GM19239 (cell line): ENCODE results near the gene NFATC2.

Experiments used
- DNase-seq: peaks from one replicate; pipeline ENCODE4 v3.0.0; 2011; ENCODE audit warnings: low spot score; ENCODE audit not compliant: insufficient read length
- FAIRE-seq: peaks from 2 replicates; lab custom pipeline; 2011; peaks lifted over from hg19 to GRCh38; lab: Jason Lieb, UNC

Gene NFATC2

GRCh38 chr20:51444467-51444866 is 98.1 kb downstream of the NFATC2 start:
- FAIRE-seq (no peak), DNase-seq (no peak)

DNA sequence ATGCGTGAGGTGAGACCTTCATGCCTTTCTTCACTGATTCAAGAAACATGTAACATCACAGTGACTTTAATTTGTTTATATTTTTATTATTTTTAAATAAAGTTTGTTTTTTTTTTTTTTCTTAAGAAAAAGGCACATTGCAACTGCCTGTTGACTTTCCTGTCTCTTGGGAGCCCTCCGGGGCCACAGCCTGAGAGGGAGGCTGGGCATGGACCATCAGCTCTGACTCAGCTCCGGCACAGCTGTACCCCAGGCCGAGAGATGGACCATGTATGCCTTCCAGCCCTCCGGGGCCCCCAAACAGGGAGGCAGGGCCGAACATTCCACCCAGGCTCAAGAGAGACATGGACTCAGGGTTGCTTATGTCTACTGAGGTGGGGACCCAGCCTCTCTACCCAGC is 99.9 kb downstream of the NFATC2 start:
- no peak for FAIRE-seq
- DNase-seq: no peak

DNA sequence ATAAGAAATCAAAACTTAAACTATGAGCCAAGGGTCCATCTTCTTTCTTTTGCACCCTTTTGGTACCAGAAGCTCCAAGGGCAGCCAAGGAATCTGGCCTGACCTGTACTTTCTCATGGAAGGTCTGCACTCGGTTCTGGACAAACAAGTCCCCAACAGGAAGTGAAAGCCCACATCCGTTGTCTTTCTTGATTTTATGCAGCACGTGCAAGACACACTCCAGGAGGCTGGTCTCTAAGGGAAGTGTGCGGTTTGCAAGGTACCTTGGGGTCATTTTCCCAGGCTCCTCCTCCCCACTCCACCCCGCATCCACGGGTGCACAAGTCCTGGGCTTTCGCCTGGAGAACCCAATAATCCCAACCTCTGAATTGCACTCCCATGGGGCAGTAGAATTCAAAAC is 101.9 kb downstream of the NFATC2 start:
- peak; percentile 64 for DNase-seq
- FAIRE-seq: peak; percentile 66

DNA sequence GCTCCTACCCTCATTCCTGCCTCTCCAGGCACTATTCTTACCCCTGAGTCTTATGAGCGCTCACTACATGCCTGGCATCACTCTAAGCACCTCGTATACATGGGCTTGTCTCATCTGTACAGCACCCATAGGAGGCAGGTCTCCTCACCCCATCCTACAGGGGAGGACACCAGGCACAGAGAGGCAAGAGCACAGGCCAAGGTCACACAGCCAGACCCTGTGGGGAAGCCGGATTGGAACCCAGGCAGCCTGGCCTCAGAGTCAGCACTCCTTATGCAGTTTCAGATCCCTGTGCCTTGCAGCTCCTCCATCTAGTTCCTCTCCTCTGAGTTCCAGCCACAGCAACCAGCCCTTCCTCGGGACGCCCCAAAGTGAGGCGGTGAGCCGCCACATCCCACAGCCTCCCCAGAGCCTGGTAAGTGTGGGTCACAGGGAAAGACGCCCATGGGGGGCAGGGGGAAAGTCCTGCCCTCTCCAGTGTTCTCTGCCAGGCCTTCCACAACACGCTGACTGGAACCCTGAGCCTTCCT is 103.3 kb downstream of the NFATC2 start:
- FAIRE-seq: no peak
- no peak for DNase-seq

DNA sequence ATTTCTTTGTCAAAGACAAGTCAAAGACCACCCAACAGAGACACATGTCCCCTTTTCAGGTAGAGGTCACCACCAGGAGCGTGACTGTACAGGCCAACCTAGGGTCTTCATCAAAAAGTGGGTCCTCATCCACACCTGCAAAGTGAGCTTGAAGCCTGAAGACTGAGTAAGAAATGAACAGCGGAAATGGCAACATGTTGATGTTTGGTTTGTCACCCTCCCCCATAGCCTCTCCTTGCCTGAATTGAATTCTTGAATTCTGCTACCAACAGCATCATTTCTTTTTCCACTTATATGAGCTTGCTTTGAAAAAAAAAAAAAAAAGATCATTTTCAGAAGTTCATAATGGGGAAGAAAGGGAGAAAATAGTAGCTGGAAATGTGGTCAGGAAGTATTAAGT is 104.4 kb downstream of the NFATC2 start:
- FAIRE-seq (no peak), DNase-seq (no peak)

- FAIRE-seq (no peak), DNase-seq (no peak)
Measured at GRCh38 chr20:51437182-51437924, 105.2 kb downstream of the NFATC2 start.

- DNase-seq (no peak), FAIRE-seq (no peak)
Measured at GRCh38 chr20:51434580-51435247, 107.8 kb downstream of the NFATC2 start.

- no peak for FAIRE-seq
- no peak for DNase-seq
Measured at GRCh38 chr20:51434026-51434425, 108.5 kb downstream of the NFATC2 start.

GRCh38 chr20:51432875-51433274 is 109.6 kb downstream of the NFATC2 start:
- DNase-seq: no peak
- no peak for FAIRE-seq

GRCh38 chr20:51432251-51432784 is 110.2 kb downstream of the NFATC2 start:
- no peak for FAIRE-seq
- no peak for DNase-seq

DNA sequence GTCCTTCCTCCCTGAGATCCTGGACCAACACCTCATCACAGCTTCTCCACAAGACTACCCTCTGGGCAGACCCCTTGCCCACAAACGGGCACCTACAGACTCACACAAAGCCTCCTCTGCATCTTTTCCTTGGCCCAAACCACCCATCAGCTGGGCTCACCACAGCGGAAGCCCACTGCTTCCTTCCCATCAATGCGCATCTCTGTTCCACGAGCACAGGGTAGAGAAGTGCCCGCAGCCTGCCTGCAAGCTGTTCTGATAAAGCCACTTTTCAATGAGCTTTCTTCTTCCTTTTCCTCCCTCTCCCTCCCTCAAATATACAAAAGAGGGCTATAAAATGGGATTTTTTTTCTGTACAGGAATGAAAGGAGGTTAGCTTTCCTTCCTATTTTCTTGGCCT is 111.2 kb downstream of the NFATC2 start:
- DNase-seq (no peak), FAIRE-seq (no peak)

- no peak for FAIRE-seq
- DNase-seq: no peak
Measured at GRCh38 chr20:51430198-51430950, 112.1 kb downstream of the NFATC2 start.

DNA sequence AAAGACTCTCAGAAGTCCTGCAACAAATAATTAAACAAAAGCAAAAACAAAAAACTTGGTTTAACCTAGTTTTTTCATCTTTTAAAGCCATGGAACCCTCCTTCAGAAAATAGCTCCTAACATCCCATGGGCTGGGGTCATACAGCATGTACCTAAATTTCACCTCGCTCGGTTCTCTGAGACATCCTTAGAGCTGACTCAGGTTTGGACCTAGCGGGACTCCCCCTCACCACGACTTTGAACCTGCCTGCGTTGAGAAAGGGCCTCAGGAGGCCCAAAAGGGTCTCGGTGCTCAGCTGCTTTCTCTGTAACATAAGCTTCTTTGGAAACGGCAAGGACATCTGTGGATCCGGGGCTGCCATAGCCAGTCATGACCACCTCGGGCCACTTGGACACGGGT is 112.8 kb downstream of the NFATC2 start:
- FAIRE-seq (no peak), DNase-seq (no peak)

DNA sequence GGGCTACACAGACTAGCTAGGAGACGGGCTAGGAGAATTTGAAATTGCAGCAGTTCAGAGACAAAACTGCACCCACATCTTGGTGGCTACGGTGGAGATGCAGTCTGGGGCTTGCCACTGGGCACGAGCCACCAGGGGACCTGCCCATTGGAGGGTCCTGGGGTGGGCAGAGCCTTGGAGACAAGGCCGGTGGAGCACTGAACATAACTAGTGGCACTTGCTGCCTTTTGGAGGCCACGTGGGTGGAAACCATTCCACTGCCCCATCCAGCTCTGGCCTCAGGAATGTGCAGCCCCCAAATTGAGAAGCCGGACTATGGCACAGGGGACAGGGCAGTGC is 113.4 kb downstream of the NFATC2 start:
- no peak for FAIRE-seq

GRCh38 chr20:51428401-51429143 is 113.9 kb downstream of the NFATC2 start:
- FAIRE-seq (no peak), DNase-seq (no peak)

More for the DNA sequence above, 113.4 kb downstream of the NFATC2 start:
- no peak for DNase-seq

- FAIRE-seq: no peak
- no peak for DNase-seq
Measured at GRCh38 chr20:51427651-51428291, 114.7 kb downstream of the NFATC2 start.

DNA sequence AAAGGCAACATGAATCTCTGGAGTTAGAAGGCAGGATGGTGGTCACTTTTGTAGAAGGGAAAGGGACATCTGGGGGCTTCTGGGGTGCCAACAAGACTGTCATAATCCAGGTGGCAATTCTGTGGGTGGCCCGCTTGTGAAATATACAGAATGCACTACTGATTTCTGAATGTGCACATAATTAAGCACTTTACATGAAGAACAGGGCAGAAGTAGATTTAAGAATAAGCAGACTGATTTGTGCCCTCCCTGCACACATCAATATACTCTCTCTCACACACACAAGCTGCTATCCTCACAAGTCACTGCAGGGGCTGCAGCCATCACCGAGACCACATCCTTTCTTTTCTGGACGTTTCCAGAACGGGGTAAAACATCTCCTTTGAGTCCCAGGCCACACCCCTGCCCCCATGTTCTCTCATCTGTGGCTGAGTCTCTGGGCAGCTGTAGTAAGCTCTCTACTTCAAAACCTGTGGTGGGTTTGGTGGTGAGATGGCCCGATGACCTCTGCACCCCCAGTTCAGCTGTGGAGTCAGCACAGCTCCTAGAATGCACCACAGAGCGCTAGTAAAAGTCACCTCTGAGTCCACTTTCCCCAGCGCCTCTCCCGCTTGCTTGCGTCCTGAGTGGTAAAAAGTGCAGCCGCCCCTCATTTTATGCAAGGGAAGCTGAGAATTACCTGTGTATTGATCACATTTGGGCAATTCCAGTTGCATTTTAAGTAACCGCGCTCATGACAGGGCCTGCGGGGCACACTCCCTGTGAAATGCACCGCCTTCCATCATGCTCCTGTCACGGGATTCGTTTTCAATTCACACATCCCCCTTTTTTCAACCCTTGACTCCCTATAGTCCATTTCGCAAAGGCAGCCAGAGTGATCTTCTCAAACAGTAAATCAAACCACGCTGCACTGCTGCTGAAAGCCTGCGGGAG is 115.5 kb downstream of the NFATC2 start:
- no peak for DNase-seq
- FAIRE-seq: no peak

DNA sequence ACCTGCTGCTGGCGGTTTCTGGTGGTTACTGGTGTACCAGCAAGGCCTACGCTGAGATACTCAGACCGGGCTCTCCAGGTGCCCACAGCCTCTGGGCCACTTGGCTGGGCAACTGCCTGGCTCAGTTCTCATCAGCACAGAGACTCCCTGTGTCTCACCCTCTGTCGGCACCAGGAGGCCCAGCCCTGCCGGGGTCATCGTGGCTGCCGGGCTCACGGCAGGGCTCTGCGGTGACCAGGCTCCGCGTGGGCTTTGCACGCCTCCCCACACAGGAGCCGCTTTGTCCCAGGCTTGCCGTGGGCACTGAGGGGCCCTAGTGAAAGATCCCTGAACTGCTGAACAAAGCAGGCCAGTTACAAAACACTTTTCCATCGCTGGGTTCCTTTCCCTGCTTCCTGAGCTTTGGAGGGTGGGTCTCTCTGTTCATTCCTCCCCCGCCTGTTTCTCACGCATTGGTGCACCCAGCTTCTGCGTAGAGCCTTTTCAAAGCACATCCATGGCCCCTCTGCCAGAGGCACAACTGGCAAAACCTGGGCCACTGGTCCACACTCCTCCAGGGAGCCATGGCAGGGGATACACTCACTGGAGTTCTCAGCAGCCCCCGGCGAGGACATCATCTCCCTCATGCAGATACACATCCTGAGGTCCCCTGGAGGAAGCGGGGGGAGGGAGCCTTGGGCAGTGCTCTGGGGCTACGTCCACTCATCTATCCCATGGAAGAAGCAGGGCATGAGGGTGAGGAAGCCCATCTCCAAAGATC is 117.0 kb downstream of the NFATC2 start:
- no peak for DNase-seq

More for the DNA sequence above, 117.0 kb downstream of the NFATC2 start:
- FAIRE-seq: no peak
